ENCODE measurements around the gene RUNDC1. TPM values are rescaled to one million over a fixed set of nuclear protein-coding genes. Genes with fewer than 3 reads are reported as not detected.
"Not testable (repeated sequence)": the region's sequence is repeated elsewhere in the genome, so short reads cannot be mapped to it uniquely, and the experiment has no call there.

Gene RUNDC1
- total RNA-seq, 1 donor from 2014 or later: 11.1 TPM

- DNase-seq (ENCODE audit: low read depth in 2 of 2): no peak
Observed at GRCh38 chr17:42991471-42991870, 11.1 kb downstream of the RUNDC1 start.

GRCh38 chr17:42992872-42993271 is 12.5 kb downstream of the RUNDC1 start:
- DNase-seq (ENCODE audit: low read depth in 2 of 2): no peak

GRCh38 chr17:42993913-42994312 is 13.5 kb downstream of the RUNDC1 start:
- DNase-seq (ENCODE audit: low read depth in 2 of 2): not testable (repeated sequence)

- no peak for DNase-seq (ENCODE audit: low read depth in 2 of 2)
Observed at GRCh38 chr17:42997390-42997983, 17.1 kb downstream of the RUNDC1 start.

- DNase-seq (ENCODE audit: low read depth in 2 of 2): peak; percentile 100
Observed at GRCh38 chr17:42997984-42998938, 17.9 kb downstream of the RUNDC1 start, which contains the start of gene RPL27. Gene RPL27, plus strand, starts transcription at chr17:42998419. Its CDS starts 332 bp downstream, at chr17:42998751.

- no peak for DNase-seq (ENCODE audit: low read depth in 2 of 2)
Observed at GRCh38 chr17:42999003-42999525, 18.7 kb downstream of the RUNDC1 start.

- not testable (repeated sequence) for DNase-seq (ENCODE audit: low read depth in 2 of 2)
Observed at GRCh38 chr17:43000894-43001293, 20.5 kb downstream of the RUNDC1 start.

GRCh38 chr17:43003542-43004172 is 23.3 kb downstream of the RUNDC1 start:
- DNase-seq (ENCODE audit: low read depth in 2 of 2): no peak

- peak; percentile 81 to 91 for DNase-seq (ENCODE audit: low read depth in 2 of 2)
Observed at GRCh38 chr17:43006639-43007551, 26.5 kb downstream of the RUNDC1 start, which contains the start of gene IFI35. Gene IFI35, plus strand, starts transcription at chr17:43006784. Its CDS starts 164 bp downstream, at chr17:43006948.

GRCh38 chr17:43010667-43011308 is 30.4 kb downstream of the RUNDC1 start:
- DNase-seq (ENCODE audit: low read depth in 2 of 2): peak in 1 of 2 donors; percentile 87

GRCh38 chr17:43011728-43012472 is 31.5 kb downstream of the RUNDC1 start:
- no peak for DNase-seq (ENCODE audit: low read depth in 2 of 2)

- no peak for DNase-seq (ENCODE audit: low read depth in 2 of 2)
Observed at GRCh38 chr17:43013296-43013695, 32.9 kb downstream of the RUNDC1 start.

- DNase-seq (ENCODE audit: low read depth in 2 of 2): no peak
Observed at GRCh38 chr17:43014020-43014648, 33.8 kb downstream of the RUNDC1 start.

GRCh38 chr17:43014649-43015542 is 34.5 kb downstream of the RUNDC1 start:
- DNase-seq (ENCODE audit: low read depth in 2 of 2): no peak

GRCh38 chr17:43015579-43015978 is 35.2 kb downstream of the RUNDC1 start:
- DNase-seq (ENCODE audit: low read depth in 2 of 2): peak; percentile 75

- no peak for DNase-seq (ENCODE audit: low read depth in 2 of 2)
Observed at GRCh38 chr17:43016216-43016615, 35.9 kb downstream of the RUNDC1 start.

- DNase-seq (ENCODE audit: low read depth in 2 of 2): peak; percentile 43 to 59
Observed at GRCh38 chr17:43018008-43018853, 37.9 kb downstream of the RUNDC1 start.
